Trophoblast cell (in vitro differentiated cells and primary cell): ENCODE data around the gene UBE2E2.

Experiments used
- DNase-seq, 2 donors: peaks; one replicate each; pipeline ENCODE4 v3.0.0-alpha.2; 2016
- H2AFZ ChIP-seq: 2 replicates; pipeline ENCODE4 v1.6.1; 2013; ENCODE audit warnings: low read length, moderate library complexity, mild to moderate bottlenecking; ENCODE audit not compliant: insufficient read depth, poor library complexity
- H2AK5ac ChIP-seq: 2 replicates; pipeline ENCODE4 v1.6.1; 2013; ENCODE audit warnings: mild to moderate bottlenecking, low read length
- H2BK120ac ChIP-seq: 2 replicates; pipeline ENCODE4 v1.6.1; 2013; ENCODE audit warnings: low read length, mild to moderate bottlenecking, moderate library complexity; ENCODE audit not compliant: insufficient read depth, poor library complexity
- H2BK12ac ChIP-seq: 2 replicates; pipeline ENCODE4 v1.6.1; 2013; ENCODE audit warnings: mild to moderate bottlenecking, low read length, moderate library complexity
- H2BK5ac ChIP-seq: 2 replicates; pipeline ENCODE4 v1.6.1; 2013; ENCODE audit warnings: low read length, low read depth, moderate library complexity, mild to moderate bottlenecking; ENCODE audit not compliant: poor library complexity
- H3K14ac ChIP-seq: 2 replicates; pipeline ENCODE4 v1.6.1; 2013; ENCODE audit warnings: mild to moderate bottlenecking, low read length
- H3K18ac ChIP-seq: 2 replicates; pipeline ENCODE4 v1.6.1; 2013; ENCODE audit warnings: mild to moderate bottlenecking, low read length
- H3K23ac ChIP-seq: 2 replicates; pipeline ENCODE4 v1.6.1; 2013; ENCODE audit warnings: low read length
- H3K27ac ChIP-seq: 2 replicates; pipeline ENCODE4 v1.5.1; 2013; ENCODE audit warnings: low read depth, mild to moderate bottlenecking, inconsistent platforms, low read length, moderate library complexity
- H3K27me3 ChIP-seq: 2 replicates; pipeline ENCODE4 v1.6.1; 2013; ENCODE audit warnings: inconsistent platforms, mild to moderate bottlenecking, low read length, moderate library complexity; ENCODE audit not compliant: insufficient read depth
- H3K36me3 ChIP-seq, 2 experiments: 1 replicate in 1 of 2; 2 replicates in 1 of 2; pipeline ENCODE4 v1.6.1; 2013; ENCODE audit warnings: low read length in 2 of 2, mild to moderate bottlenecking in 2 of 2, moderate library complexity in 1 of 2; ENCODE audit not compliant: insufficient read depth in 2 of 2, control insufficient read depth in 1 of 2
- H3K4ac ChIP-seq: 2 replicates; pipeline ENCODE4 v1.6.1; 2013; ENCODE audit warnings: low read depth, mild to moderate bottlenecking, low read length, moderate library complexity
- H3K4me1 ChIP-seq, 2 experiments: 1 replicate in 1 of 2; 2 replicates in 1 of 2; pipeline ENCODE4 v1.6.1; 2013; ENCODE audit warnings: low read length in 2 of 2, mild to moderate bottlenecking in 2 of 2, moderate library complexity in 1 of 2; ENCODE audit not compliant: insufficient read depth in 2 of 2, control insufficient read depth in 1 of 2
- H3K4me2 ChIP-seq: 2 replicates; pipeline ENCODE4 v1.6.1; 2013; ENCODE audit warnings: inconsistent platforms, mild to moderate bottlenecking, low read length, moderate library complexity
- H3K4me3 ChIP-seq: 2 replicates; pipeline ENCODE4 v1.5.1; 2013; ENCODE audit warnings: mild to moderate bottlenecking, low read depth, low read length, inconsistent platforms
- H3K79me1 ChIP-seq: one replicate; pipeline ENCODE4 v1.6.1; 2013; ENCODE audit warnings: low read length
- H3K79me2 ChIP-seq: 2 replicates; pipeline ENCODE4 v1.6.1; 2013; ENCODE audit warnings: low read length, mild to moderate bottlenecking; ENCODE audit not compliant: control insufficient read depth, insufficient read depth, poor library complexity
- H3K9ac ChIP-seq: 2 replicates; pipeline ENCODE4 v1.6.1; 2013; ENCODE audit warnings: mild to moderate bottlenecking, low read length
- H3K9me3 ChIP-seq: 2 replicates; pipeline ENCODE4 v1.6.1; 2013; ENCODE audit warnings: low read depth, mild to moderate bottlenecking, control low read depth, inconsistent platforms, low read length; ENCODE audit not compliant: insufficient read depth
- H4K12ac ChIP-seq: 2 replicates; pipeline ENCODE4 v1.6.1; 2013; ENCODE audit warnings: low read depth, mild to moderate bottlenecking, low read length, moderate library complexity
- H4K8ac ChIP-seq: 2 replicates; pipeline ENCODE4 v1.6.1; 2013; ENCODE audit warnings: low read depth, mild to moderate bottlenecking, low read length, moderate library complexity
- H4K91ac ChIP-seq: one replicate; pipeline ENCODE4 v1.6.1; 2013; ENCODE audit warnings: low read depth, mild to moderate bottlenecking, low read length, moderate library complexity
- WGBS: extraction: QIAGEN DNeasy Blood & Tissue Kit; methylation state at CpG from one replicate; pipeline ENCODE4 v1.1.7; 2013; ENCODE audit warnings: missing lambda C conversion rate; ENCODE audit not compliant: insufficient read length, insufficient coverage; ENCODE audit errors: extremely low coverage; 5-methylcytosine and 5-hydroxymethylcytosine counted together

Gene UBE2E2

DNA sequence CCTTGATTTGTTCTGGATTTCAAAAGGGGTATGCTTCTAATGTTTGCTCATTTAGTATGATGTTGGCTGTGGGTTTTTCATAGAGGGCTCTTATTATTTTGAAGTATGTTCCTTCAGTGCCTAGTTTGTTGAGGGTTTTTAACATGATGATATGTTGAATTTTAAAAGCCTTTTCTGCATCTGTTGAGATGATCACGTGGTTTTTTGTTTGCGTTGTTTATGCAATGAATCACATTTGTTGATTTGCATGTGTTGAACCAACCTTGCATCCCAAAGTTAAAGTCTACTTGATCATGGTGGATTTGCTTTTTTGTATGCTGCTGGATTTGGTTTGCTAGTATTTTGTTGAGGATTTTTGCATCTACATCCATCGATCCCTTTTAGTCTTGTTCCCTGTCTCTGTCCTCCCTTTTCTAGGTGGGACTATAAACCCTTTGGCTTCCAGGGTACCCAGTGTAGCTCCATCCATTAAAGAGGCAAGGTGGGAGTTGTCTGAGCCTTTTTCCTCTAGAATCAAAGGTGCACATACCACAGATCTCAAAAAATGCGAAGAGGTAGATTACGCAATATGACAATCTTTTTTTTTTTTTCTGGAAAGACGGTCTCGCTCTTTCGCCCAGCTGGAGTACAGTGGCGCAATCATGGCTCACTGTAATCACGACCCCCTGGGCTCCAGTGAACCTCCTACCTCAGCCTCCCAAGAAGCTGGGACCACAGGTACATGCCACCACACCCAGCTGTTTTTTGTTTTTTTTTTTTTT lies 381.0 kb downstream of the UBE2E2 start:
- no peak overlapping the region for H4K12ac ChIP-seq
- H3K14ac ChIP-seq = no peak overlapping the region
- no peak overlapping the region for H2AK5ac ChIP-seq
- no peaks in the 10 kb centered on the region for H3K9me3 ChIP-seq
- H3K4me3 ChIP-seq = no peak overlapping the region
- H3K27ac ChIP-seq = no peak overlapping the region
- no peaks in the 10 kb centered on the region for H3K79me2 ChIP-seq
- DNase-seq = peak in 1 of 2 donors; percentile 48
- WGBS = no CpG with 5 or more reads among the region's 10 CpGs
- H2BK120ac ChIP-seq = no peak overlapping the region
- no peaks in the 10 kb centered on the region for H3K27me3 ChIP-seq
- no peaks in the 10 kb centered on the region for H3K36me3 ChIP-seq
- no peak overlapping the region for H3K18ac ChIP-seq
- H3K23ac ChIP-seq = no peak overlapping the region
- H2AFZ ChIP-seq = no peak overlapping the region
- H3K79me1 ChIP-seq = no peaks in the 10 kb centered on the region
- H3K4me2 ChIP-seq = no peak overlapping the region
- H3K4me1 ChIP-seq = no peaks in the 10 kb centered on the region
- H4K8ac ChIP-seq = no peak overlapping the region
- H2BK5ac ChIP-seq = no peak overlapping the region
- no peak overlapping the region for H2BK12ac ChIP-seq
- no peak overlapping the region for H4K91ac ChIP-seq
- H3K9ac ChIP-seq = no peak overlapping the region
- H3K4ac ChIP-seq = no peak overlapping the region

DNA sequence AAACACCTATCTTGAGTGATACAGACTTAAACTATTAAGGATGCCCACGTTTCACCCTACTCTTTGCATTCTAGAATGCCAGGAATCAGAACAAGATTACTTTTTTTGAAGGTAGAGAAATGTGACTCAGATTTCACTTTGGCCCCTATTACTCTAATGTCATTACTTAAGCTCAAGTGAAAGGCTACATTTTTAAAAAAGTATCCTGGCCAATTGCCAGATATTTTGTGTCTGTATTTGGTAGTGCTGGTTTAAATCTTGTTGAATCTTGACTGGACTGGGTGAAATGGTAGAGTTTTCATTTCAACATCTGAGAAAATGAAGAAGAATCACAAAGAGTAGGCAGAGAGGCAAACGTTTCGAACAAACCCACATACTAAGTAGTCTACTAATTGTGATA lies 384.4 kb downstream of the UBE2E2 start:
- H4K12ac ChIP-seq = no peak overlapping the region
- no peak overlapping the region for H3K14ac ChIP-seq
- no peak overlapping the region for H2AK5ac ChIP-seq
- H3K9me3 ChIP-seq = no peaks in the 10 kb centered on the region
- H2AFZ ChIP-seq = no peak overlapping the region
- no peaks in the 10 kb centered on the region for H3K27me3 ChIP-seq
- no peak overlapping the region for H3K27ac ChIP-seq
- no peak overlapping the region for H3K4ac ChIP-seq
- no peak overlapping the region for H4K91ac ChIP-seq
- H2BK5ac ChIP-seq = no peak overlapping the region
- WGBS = no CpG with 5 or more reads among the region's 3 CpGs
- H4K8ac ChIP-seq = no peak overlapping the region
- no peak overlapping the region for H2BK12ac ChIP-seq
- H3K79me2 ChIP-seq = no peaks in the 10 kb centered on the region
- H3K23ac ChIP-seq = no peak overlapping the region
- no peak overlapping the region for H3K4me2 ChIP-seq
- H3K79me1 ChIP-seq = no peaks in the 10 kb centered on the region
- H3K4me3 ChIP-seq = no peak overlapping the region
- peak in 1 of 2 donors; percentile 67 for DNase-seq
- no peak overlapping the region for H3K9ac ChIP-seq
- H2BK120ac ChIP-seq = no peak overlapping the region
- H3K36me3 ChIP-seq = no peaks in the 10 kb centered on the region
- H3K4me1 ChIP-seq = no peaks in the 10 kb centered on the region
- H3K18ac ChIP-seq = no peak overlapping the region

GRCh38 chr3:23588547-23588946 lies 385.4 kb downstream of the UBE2E2 start:
- Histone ChIP-seq H3K9me3 (no peaks in the 10 kb centered on the region), H3K23ac (no peak overlapping the region), H3K9ac (no peak overlapping the region), H4K8ac (no peak overlapping the region), H3K27me3 (no peaks in the 10 kb centered on the region), H2AK5ac (no peak overlapping the region), H3K36me3 (no peaks in the 10 kb centered on the region), H3K14ac (no peak overlapping the region), H2BK12ac (no peak overlapping the region), H3K18ac (no peak overlapping the region), H3K79me1 (no peaks in the 10 kb centered on the region), H2BK120ac (no peak overlapping the region), H3K4me3 (no peak overlapping the region), H3K4ac (no peak overlapping the region), H2BK5ac (no peak overlapping the region), H3K79me2 (no peaks in the 10 kb centered on the region), H3K4me2 (no peak overlapping the region), H4K12ac (no peak overlapping the region), H3K27ac (no peak overlapping the region), H3K4me1 (no peaks in the 10 kb centered on the region), H2AFZ (no peak overlapping the region), H4K91ac (no peak overlapping the region)
- WGBS = no CpG with 5 or more reads among the region's 3 CpGs
- no peak for DNase-seq

DNA sequence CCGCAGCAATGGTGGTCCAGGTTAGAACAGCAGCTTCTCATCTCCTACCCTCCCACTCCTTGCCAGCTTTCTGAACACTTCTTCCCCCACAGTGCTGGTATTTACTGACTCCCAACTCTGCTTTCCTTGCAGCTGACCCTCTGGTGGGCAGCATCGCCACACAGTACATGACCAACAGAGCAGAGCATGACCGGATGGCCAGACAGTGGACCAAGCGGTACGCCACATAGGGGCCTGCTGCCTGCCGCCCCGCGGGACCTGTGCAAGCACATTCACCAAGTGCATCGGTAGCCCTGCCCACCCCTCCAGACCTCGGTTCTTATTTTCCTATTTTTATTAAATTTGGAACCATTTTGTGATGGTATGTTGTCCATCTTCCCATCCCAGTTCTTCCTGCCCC lies 386.5 kb downstream of the UBE2E2 start:
- H3K23ac ChIP-seq = no peak overlapping the region
- H2BK5ac ChIP-seq = no peak overlapping the region
- no peak overlapping the region for H3K4ac ChIP-seq
- H3K4me1 ChIP-seq = no peaks in the 10 kb centered on the region
- H4K12ac ChIP-seq = no peak overlapping the region
- H4K8ac ChIP-seq = no peak overlapping the region
- no peaks in the 10 kb centered on the region for H3K9me3 ChIP-seq
- no peak overlapping the region for H3K27ac ChIP-seq
- H3K36me3 ChIP-seq = no peaks in the 10 kb centered on the region
- no peak overlapping the region for H2AK5ac ChIP-seq
- no peak overlapping the region for H3K14ac ChIP-seq
- H2BK12ac ChIP-seq = no peak overlapping the region
- no peak overlapping the region for H2BK120ac ChIP-seq
- no peak overlapping the region for H3K9ac ChIP-seq
- H3K79me2 ChIP-seq = no peaks in the 10 kb centered on the region
- H3K27me3 ChIP-seq = no peaks in the 10 kb centered on the region
- no CpG with 5 or more reads among the region's 10 CpGs for WGBS
- H3K4me3 ChIP-seq = no peak overlapping the region
- no peak overlapping the region for H3K18ac ChIP-seq
- H3K4me2 ChIP-seq = no peak overlapping the region
- H3K79me1 ChIP-seq = no peaks in the 10 kb centered on the region
- H2AFZ ChIP-seq = no peak overlapping the region
- no peak overlapping the region for H4K91ac ChIP-seq
- no peak for DNase-seq
